DMS53 treated with DMSO at 0.1 percent for 48 hours (cell line): ENCODE data around the gene CD72.
A peak's percentile ranks its signal among the peaks of the same experiment; 100 is the strongest.
"Not testable (repeated sequence)": the region's sequence is repeated elsewhere in the genome, so short reads cannot be mapped to it uniquely, and the experiment has no call there.

Experiments used
- DNase-seq: peaks from one replicate; lab custom pipeline; 2025; ENCODE audit not compliant: unreplicated experiment; lab: John Stamatoyannopoulos, UW

Gene CD72

DNA sequence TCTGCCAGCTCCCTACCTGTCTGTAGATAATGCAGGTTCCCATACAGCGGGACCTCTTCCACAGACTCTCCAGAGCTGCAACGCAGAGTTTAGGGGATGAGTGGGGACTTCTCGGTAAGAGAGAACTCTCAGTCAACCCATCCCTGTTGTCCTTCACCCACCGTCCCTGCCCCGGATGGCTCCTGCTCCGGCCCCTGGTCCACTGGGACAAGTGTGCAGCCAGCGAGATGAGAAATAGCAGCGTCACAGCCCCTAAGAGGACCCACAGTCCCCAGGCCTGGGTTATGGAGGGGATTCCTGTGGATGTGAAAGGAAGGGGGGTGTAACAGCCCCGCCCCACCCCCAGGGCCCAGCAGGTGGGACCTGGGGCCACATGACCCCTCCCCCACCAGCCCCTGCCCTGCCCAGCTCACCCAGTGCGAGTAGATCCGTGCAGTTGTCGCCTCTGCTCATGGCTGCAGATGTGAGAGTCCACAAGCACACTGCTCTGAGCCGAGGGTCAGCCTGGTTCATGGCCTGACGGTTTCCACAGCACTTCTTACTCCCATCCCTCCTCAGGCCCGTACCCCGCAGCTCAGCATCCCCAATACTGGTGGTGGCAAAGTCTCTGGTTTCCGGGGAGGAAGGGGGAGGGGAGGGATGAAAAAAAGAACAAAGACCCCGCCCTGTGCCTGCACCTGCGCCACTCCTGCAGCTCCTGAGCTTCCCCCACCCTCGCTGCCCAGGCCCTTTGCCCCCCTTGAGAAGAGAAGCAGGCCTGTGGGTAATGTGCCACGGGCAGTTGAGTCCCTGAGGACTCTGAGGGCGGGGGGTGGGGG is 32.3 kb upstream of the CD72 start, which contains the start of gene SIT1:
TSS of gene SIT1 (minus strand) at position 591 of the 818 bp plus-strand sequence. CDS start at position 513, 78 bp downstream.
- no peak for DNase-seq

- no peak for DNase-seq
Measured at GRCh38 chr9:35649431-35650340, 31.5 kb upstream of the CD72 start.

DNA sequence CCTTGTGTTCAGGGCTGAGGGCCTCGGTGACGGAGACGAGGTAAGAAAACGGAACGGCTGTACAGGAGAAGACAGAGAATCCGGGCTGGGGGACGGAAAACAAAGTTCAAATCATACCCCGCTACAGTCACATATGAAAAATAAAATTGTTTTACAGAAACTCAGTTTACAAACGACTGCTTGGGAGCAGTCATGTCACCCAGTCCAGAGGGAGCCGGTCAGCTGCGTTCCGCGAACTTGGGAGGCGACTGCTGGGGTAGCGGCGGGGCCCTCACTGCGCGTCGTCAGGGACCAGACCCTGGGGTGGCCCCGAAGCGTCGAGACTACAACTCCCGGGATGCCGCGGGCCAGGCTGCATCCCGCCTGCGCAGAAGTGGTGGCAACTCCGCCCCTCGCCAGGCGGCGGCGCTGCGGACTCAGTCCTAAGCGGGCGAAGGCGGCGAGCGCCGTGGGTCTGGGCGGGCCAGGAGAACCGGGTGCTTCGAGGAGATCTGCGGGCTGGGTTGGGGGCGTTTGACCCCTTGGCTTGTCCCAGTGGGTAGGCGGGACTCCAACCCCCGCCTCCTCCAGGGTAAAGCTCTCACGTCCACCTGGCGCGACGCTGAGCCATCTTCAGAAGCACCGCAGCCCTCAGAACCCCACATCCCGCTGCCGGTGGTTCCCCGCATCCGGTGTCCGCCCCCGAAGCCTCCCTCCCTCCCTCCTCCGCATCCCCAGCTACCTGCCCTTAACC is 28.5 kb upstream of the CD72 start:
- DNase-seq: peak; percentile 61

GRCh38 chr9:35646153-35646532 is 27.9 kb upstream of the CD72 start:
- no peak for DNase-seq

- DNase-seq: not testable (repeated sequence)
Measured at GRCh38 chr9:35645736-35646135, 27.5 kb upstream of the CD72 start.

DNA sequence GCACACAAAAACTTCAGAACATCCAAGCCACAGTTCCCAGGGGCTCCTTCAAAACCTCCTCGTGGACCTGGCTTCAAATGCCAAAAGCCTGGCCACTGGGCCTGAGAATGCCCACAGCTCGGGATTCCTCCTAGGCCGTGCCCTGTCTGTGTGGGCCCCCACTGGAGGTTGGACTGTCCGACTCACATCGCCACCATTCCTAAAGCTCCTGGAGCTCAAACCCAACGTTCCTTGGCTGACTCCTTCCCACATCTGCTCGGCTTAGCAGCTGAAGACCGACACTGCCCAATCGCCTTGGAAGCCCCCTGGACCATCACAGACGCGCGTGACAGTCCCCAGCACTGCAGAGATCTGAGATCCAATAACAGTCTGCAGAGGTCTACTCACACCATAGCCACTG is 24.8 kb upstream of the CD72 start:
- no peak for DNase-seq

DNA sequence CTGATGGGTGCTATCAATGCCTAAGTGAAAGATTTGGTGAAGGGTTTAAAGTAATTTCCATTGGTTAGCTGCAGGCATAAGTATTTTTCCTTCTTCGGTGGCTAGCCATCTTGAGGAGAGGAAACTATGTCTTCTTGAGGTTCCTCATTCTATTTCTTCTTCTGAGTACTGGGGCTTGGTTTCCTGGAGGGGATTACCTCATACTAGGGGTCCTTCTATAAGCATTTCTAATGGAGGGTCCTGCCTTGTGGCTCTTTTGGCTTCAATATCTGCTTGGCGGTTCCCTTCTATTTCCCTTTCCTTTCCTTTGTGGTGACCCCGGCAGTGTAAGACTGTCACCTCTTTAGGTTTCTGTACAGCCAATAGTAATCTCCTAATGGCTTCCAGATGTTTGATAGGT is 23.3 kb upstream of the CD72 start:
- not testable (repeated sequence) for DNase-seq

- DNase-seq: not testable (repeated sequence)
Measured at GRCh38 chr9:35640431-35640830, 22.2 kb upstream of the CD72 start.

GRCh38 chr9:35639631-35640030 is 21.4 kb upstream of the CD72 start:
- DNase-seq: no peak

DNA sequence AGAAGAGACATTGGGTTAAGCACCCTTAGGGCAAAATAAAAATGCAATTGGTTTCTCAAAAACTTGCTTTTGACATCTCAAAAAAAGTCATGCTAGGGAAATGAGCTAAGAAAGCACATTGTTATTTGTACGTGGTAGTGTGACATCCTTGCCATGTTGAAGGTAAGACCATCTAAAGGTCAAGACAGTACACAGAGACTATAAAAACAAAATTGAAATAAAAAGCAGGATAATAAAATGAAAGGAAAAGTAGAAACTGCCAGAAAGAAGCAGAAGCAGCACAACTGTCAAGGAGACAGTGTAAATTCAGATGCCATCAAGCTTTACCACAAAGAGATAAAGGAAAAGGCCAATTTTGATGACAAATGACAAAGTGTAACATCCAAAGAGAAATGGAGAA is 21.0 kb upstream of the CD72 start:
- not testable (repeated sequence) for DNase-seq

DNA sequence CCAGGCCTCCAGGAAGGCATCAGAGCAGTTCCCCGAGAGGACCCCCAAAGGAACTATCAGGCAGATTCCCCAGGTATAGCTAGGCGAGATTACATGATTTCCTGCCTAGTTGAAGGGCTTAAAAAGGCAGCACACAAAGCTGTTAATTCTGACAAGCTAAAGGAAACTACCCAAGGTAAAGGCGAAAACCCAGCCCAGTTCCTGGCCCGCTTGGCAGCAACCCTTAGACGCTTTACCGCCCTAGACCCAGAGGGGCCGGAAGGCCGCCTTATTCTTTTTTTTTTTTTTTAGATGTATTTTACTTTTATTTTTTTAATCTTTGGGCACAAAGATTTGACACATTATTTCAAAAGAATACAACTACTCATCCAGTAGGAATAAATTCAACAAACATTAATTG is 20.5 kb upstream of the CD72 start:
- DNase-seq: not testable (repeated sequence)

- not testable (repeated sequence) for DNase-seq
Measured at GRCh38 chr9:35637427-35637955, 19.3 kb upstream of the CD72 start.

DNA sequence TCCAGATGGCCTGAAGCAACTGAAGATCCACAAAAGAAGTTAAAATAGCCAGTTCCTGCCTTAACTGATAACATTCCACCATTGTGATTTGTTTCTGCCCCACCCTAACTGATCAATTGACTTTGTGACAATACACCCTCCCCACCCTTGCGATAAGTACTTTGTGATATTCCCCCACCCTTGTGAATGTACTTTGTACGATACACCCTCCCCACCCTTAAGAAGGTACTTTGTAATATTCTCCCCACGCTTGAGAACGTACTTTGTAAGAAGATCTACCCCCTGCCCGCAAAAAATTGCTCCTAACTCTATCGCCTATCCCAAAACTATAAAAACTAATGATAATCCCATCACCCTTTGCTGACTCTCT is 18.6 kb upstream of the CD72 start:
- not testable (repeated sequence) for DNase-seq

GRCh38 chr9:35636135-35636876 is 18.1 kb upstream of the CD72 start:
- DNase-seq: no peak

GRCh38 chr9:35635730-35636129 is 17.5 kb upstream of the CD72 start:
- DNase-seq: no peak

DNA sequence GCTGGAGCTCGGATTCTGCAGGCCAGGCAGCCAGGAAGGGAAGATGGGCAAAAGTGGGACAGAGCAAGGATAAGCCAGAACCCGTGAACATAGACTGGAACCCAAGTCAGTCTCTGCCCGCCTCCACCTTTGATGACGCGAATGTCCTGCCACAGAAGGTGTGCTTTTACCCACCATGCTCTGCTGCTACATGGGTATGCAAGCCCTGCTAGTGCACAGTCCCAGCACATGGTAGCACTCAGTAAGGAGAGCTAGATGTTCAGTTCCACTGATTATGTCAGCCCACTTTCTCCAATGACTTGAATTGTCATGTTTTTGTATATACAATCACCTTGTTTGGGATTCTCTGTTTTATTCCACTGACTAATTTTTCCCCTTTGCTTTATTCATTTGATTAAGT is 11.4 kb upstream of the CD72 start:
- no peak for DNase-seq

DNA sequence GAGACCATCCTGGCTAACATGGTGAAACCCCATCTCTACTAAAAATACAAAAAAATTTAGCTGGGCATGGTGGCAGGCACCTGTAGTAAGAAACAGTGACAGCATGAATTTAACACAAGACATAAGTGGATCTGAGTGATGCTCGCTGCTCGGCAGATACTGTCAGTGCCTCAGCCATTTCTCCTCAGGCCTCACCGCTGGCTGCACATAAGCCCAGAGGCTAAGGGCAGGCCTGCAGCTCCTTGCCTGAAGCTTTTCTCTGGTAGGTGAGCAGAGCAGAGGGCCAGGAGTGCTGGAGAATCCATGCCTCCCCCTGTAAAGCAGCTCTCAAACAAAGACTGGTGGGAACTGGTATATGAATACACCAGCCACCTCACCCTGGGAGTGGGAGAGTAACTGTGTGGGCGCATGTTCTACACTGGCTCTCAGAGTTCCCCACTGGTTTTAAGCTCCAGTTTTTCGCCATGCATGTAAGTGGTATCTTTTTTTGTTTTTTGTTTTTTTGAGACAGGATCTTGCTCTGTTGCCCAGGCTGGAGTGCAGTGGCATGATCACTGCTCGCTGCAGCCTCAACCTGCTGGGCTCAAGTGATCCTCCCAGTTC is 10.3 kb upstream of the CD72 start:
- no peak for DNase-seq

DNA sequence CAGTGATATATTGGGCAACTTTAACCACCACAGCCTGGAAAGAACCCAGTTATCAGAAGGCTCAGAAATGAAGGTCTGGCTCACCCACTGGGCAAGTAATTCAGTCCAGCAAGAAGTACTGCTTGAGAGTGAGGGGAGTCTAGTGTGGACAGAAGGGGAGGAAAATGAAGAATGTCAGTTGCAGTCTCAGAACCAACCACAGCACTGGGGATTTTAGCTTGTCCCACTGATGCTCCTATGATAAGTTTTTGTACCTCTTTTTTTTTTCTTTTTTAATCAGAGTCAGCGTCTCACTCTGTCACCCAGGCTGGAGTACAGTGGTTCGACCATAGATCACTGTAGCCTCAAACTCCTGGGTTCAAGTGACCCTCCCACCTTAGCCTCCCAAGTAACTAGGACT is 9.4 kb upstream of the CD72 start:
- DNase-seq: no peak

DNA sequence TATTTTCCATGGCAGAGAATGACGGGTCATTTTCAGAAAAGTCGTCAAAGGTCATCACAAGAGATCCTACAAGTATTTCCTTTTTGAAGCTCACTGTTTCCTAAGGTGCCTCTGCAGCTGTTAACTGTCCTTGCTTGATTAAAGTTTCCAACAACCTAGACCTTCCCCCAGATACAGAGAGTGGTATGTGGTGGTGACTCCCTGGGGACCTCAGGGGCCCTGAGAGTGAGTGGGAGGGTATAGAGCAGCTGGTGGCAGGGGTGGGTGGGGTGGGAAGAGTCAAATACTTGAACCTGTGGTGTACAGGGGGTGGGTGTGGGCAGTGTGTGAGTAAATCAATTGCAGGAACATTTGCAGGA is 1.6 kb upstream of the CD72 start:
- no peak for DNase-seq
